ENCODE data around the gene SGF29. TPM values are rescaled to one million over a fixed set of nuclear protein-coding genes. Genes with fewer than 3 reads are reported as not detected.

Gene SGF29
- total and polyA plus RNA-seq, 2 of the 8 experiments (the other 6 are each of a cell fraction or from before 2014, with no cell fraction given), result 3.1 to 22.7 TPM

DNA sequence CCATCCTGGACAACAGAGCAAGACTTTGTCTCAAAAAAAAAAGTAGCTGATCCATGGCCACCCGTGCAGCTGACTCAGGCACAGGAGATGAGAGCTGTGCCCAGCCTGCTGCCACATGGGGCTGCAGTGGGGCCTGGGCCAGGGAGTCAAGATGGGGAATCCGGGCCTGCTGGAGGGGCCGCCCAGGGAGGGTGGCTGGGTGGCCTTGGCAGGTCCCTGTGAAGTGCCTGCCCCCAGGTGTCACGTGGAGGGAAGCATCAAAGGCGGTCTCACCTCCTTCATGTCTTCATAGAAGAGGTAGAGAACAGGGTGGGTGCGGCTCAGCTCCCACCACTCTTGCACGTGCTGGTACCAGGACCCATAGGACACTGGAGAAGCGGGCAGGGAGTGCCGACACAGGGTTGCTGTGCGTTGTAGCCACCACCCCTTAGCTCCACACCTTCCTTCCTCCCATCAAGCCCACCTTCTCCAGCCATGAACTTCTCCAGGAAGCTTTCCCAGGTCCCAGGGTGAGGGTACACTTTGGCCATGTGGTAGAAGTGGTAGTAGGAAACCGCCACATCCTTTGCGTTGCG, 39.3 kb downstream of the SGF29 start:
- peaks cover 0 to 4% (median 1%) of the 10 kb centered on the region in 4 experiments; a peak in 4 of 8 replicates for H3K36me3 ChIP-seq (ENCODE audit: control insufficient read depth in 2 of 4, insufficient read depth in 4 of 4, low read length in 3 of 4)
- H3K23me2 ChIP-seq (ENCODE audit: low read depth, low read length), result no peaks in the 10 kb centered on the region
- H3K56ac ChIP-seq (replicated peaks; ENCODE audit: insufficient read length, low read depth, low read length), result no peak overlapping the region
- no peak overlapping the region for H2BK20ac ChIP-seq (ENCODE audit: low read length)
- no peak for DNase-seq (ENCODE audit: low read depth in 1 of 2, low spot score in 2 of 2)
- FAIRE-seq, result no peak
- H4K5ac ChIP-seq (ENCODE audit: insufficient read length, low read depth, low read length), result no peak overlapping the region
- no peak overlapping the region for H2AFZ ChIP-seq (ENCODE audit: low read length)
- no peak for TF ChIP-seq POLR2A (IDR thresholded peaks at IDR 0.05; ENCODE audit: control extremely low read depth in 1 of 2, low read depth in 2 of 2, low read length in 2 of 2)
- TF ChIP-seq SP1 (IDR thresholded peaks at IDR 0.05; ENCODE audit: low read depth, low read length), result no peak
- no peak for TF ChIP-seq RBBP5 (IDR thresholded peaks at IDR 0.05; ENCODE audit: borderline replicate concordance, low read depth, low read length)
- no peak for TF ChIP-seq BRCA1 (IDR thresholded peaks at IDR 0.05; ENCODE audit: low read depth, low read length)
- TF ChIP-seq HDAC2 (IDR thresholded peaks at IDR 0.05; ENCODE audit: borderline replicate concordance in 1 of 2, low read depth in 2 of 2, low read length in 2 of 2), result no peak
- H4K20me1 ChIP-seq (replicated peaks in 1 of 2; ENCODE audit: control insufficient read depth in 1 of 2, insufficient read depth in 2 of 2, low read length in 2 of 2), result no peaks in the 10 kb centered on the region
- no peak overlapping the region for H3K23ac ChIP-seq (ENCODE audit: insufficient read length)
- H2BK15ac ChIP-seq (ENCODE audit: low read length), result no peak overlapping the region
- no peak overlapping the region for H3K14ac ChIP-seq (ENCODE audit: insufficient read length)
- H3K9ac ChIP-seq (replicated peaks in 1 of 4; ENCODE audit: extremely low read depth in 1 of 4, low read depth in 3 of 4, low read length in 3 of 4), result no peak overlapping the region
- H2BK5ac ChIP-seq (ENCODE audit: low read depth, low read length), result no peak overlapping the region
- no peak overlapping the region for H3K4me2 ChIP-seq (ENCODE audit: insufficient read depth in 1 of 2, low read depth in 2 of 2, low read length in 2 of 2)
- no peak overlapping the region for H2BK12ac ChIP-seq (ENCODE audit: low read depth, low read length)
- no peak overlapping the region for H4K91ac ChIP-seq (replicated peaks; ENCODE audit: insufficient read length, low read length)
- no peak overlapping the region for H3K18ac ChIP-seq (ENCODE audit: extremely low read depth, low read length)
- WGBS, 2 experiments (ENCODE audit: extremely low coverage in 1 of 2, insufficient coverage in 1 of 2, insufficient read length in 1 of 2, insufficient replicate concordance in 2 of 2, low coverage in 1 of 2, low lambda C conversion rate in 2 of 2, missing lambda C conversion rate in 1 of 2), result 84% methylated on average over 11 of the region's 13 CpGs; no CpG with 5 or more reads in 1 of the 2 experiments
- H3K4ac ChIP-seq (replicated peaks; ENCODE audit: insufficient read length, low read depth, low read length), result no peak overlapping the region
- H2AK5ac ChIP-seq (ENCODE audit: low read depth, low read length), result no peak overlapping the region
- H3K79me1 ChIP-seq (ENCODE audit: low read depth, low read length), result no peaks in the 10 kb centered on the region; the same call in 1 of the 2 replicates
- H3K79me2 ChIP-seq (ENCODE audit: control insufficient read depth in 1 of 2, insufficient read depth in 2 of 2, low read length in 2 of 2), result no peaks in the 10 kb centered on the region
- no peak overlapping the region for H3K27ac ChIP-seq (ENCODE audit: low read depth, low read length)
- H3K4me1 ChIP-seq (replicated peaks in 1 of 4; ENCODE audit: control insufficient read depth in 3 of 4, insufficient read depth in 4 of 4, low read length in 3 of 4), result peaks cover 2 to 15% (median 7%) of the 10 kb centered on the region in 4 experiments
- H3K9me3 ChIP-seq (ENCODE audit: insufficient read depth in 2 of 2, low read depth in 1 of 2, low read length in 1 of 2), result no peaks in the 10 kb centered on the region
- ChIA-PET CTCF (ENCODE audit: partially characterized antibody) (interaction anchor here (0.6 to 1.6 kb wide), 4 partner anchors 9 to 44 kb away, joined by 3 to 6 read pairs (median 4); no protein-coding TSS in a partner anchor), POLR2A (ENCODE audit: partially characterized antibody) (interaction anchor here (1.0 to 3.2 kb wide), 4 partner anchors 11 to 39 kb away, joined by 3 to 9 read pairs (median 4); partner anchors contain the start of gene SGF29)
- no peak overlapping the region for H3K4me3 ChIP-seq (ENCODE audit: extremely low read depth in 1 of 4, insufficient read depth in 2 of 4, low read depth in 3 of 4, low read length in 4 of 4)
- H3K27me3 ChIP-seq (replicated peaks in 1 of 4; ENCODE audit: control insufficient read depth in 3 of 4, extremely low read depth in 1 of 4, insufficient read depth in 3 of 4, low read length in 3 of 4), result no peaks in the 10 kb centered on the region
- no peak overlapping the region for H4K8ac ChIP-seq (ENCODE audit: extremely low read depth, insufficient read depth, low read length)
- H2BK120ac ChIP-seq (replicated peaks; ENCODE audit: low read depth, low read length), result no peak overlapping the region

Data from H1 (cell line).